ENCODE results near the gene IVL. TPM values are rescaled to one million over a fixed set of nuclear protein-coding genes. Genes with fewer than 3 reads are reported as not detected.

The IVL gene, protein sequence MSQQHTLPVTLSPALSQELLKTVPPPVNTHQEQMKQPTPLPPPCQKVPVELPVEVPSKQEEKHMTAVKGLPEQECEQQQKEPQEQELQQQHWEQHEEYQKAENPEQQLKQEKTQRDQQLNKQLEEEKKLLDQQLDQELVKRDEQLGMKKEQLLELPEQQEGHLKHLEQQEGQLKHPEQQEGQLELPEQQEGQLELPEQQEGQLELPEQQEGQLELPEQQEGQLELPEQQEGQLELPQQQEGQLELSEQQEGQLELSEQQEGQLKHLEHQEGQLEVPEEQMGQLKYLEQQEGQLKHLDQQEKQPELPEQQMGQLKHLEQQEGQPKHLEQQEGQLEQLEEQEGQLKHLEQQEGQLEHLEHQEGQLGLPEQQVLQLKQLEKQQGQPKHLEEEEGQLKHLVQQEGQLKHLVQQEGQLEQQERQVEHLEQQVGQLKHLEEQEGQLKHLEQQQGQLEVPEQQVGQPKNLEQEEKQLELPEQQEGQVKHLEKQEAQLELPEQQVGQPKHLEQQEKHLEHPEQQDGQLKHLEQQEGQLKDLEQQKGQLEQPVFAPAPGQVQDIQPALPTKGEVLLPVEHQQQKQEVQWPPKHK
- polyA plus RNA-seq (ENCODE audit: insufficient read length in 10 of 10), result 1 to 10 TPM in 2 of 10 donors, under 1 TPM in 2, not detected in 6; 0.05 to 6.0 (median 1.3) TPM
- long read RNA-seq, donor 1, result 0 reads
- long read RNA-seq, donor 2, result 0 reads
- long read RNA-seq, donor 3, result 0 reads
- long read RNA-seq, donor 4, result 0 reads
- long read RNA-seq, donor 5, result 0 reads
- long read RNA-seq, donor 6, result 0 reads
- long read RNA-seq, donor 7, result 0 reads
- long read RNA-seq, donor 8, result 0 reads
- long read RNA-seq, donor 9, result 0 reads

DNA sequence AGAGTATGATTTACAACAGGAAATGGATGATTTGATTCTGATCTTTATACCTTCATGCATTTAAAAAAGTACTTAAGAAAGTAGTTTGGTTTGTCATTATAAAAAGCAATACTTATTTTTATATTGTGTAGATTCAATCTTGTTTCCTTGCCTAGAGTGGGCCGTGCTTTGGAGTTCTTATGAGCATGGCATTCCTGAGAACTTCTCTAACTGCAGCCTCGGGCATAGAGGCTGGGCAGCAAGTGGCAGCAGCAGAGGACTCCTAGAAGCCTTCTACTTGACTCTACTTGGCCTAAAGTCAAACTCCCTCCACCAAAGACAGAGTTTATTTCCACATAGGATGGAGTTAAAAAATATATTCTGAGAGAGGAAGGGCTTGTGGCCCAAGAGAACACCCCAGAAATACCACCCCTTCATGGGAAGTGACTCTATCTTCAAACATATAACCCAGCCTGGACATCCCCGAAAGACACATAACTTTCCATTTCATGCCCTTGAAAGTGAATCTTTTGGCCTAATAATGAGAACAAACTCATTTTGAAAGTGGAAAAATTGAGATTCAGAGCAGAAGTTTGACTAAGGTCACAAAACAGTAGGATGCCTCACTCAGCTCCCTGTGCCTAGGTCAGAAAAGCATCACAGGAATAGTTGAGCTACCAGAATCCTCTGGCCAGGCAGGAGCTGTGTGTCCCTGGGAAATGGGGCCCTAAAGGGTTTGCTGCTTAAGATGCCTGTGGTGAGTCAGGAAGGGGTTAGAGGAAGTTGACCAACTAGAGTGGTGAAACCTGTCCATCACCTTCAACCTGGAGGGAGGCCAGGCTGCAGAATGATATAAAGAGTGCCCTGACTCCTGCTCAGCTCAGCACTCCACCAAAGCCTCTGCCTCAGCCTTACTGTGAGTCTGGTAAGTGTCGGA is at the start of gene IVL:
TSS of gene IVL (plus strand) at position 861 of the 916 bp plus-strand sequence. CDS start 1,252 bp downstream, outside the sequence.
- DNase-seq, result no peak

DNA sequence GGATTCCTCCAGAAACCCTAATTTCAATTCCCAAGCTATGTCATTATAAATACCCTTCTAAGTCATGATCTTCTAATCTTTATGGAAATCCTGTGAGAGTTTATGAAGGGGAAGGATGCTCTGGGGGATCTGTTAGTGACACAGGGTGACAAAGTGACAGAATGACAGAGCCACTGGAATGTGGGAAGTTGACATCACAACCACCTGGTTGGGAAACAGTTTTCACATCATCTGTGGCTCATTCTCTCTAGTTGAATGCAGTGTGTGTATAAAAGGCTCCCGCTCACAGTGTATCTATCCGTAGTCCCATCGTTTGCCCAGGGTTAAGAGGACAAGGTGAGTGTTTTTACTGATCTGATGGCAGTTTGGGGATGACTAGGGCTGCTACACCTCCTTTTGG is 48.6 kb upstream of the IVL start, which contains the start of gene LCE7A:
TSS of gene LCE7A (plus strand) at position 301 of the 400 bp plus-strand sequence. CDS start 702 bp downstream, outside the sequence.
- no peak for DNase-seq

DNA sequence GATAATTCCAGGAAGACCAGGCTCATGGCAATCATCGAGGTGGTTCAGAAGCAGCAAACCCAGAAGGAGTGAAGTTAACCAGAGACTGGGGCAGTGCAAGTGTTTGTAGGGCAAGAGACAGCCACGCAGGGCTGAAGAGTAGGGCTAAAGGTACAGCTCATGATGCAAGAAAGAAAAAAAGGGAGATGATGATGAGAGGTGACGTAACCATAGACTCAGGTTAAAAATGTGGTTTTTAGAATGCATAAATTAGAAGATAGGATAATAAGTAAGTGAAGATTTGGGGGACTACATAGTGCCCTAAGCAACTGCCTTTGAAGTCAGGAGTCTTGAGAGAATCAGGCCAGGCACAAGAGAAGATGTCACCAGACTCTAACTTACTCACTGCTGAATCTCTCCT is 48.2 kb upstream of the IVL start:
- no peak for DNase-seq

DNA sequence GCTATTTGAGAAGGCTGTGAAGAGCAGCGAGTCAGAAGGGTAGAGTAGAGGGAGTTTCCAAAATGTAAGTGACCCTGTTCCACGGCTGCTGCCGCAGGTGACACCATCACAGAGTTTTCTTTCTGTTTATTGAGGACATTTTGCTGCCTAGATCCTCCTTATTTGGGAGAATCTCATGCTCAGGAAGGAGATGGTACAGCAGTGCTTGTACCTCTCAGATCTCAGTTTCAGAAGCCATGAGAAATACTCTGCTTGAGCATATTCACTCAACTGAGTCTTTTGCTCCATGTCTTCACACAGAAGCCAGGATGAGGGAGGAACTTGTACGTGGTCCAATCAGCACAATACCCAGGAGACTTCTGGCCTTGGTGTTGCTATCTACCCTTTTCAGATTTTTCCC is 47.0 kb upstream of the IVL start:
- DNase-seq, result no peak

DNA sequence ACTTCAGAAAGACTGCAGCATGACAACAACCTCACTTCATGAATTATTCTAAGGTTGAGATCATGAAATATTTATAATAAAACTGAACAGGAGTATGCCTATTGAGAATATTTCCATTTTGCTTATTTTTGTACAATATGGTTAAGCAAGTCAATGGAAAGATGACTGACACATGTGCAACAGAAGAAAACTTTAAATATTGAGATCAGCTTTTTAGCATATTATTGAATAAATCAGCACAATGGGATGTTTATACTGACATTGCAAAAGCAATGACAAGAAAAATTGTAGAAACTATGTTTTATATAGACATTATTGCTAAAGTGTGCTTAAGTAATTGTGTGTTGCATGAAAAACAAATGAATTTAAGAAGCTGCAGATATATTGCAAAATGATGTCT is 43.9 kb upstream of the IVL start:
- DNase-seq, result no peak

DNA sequence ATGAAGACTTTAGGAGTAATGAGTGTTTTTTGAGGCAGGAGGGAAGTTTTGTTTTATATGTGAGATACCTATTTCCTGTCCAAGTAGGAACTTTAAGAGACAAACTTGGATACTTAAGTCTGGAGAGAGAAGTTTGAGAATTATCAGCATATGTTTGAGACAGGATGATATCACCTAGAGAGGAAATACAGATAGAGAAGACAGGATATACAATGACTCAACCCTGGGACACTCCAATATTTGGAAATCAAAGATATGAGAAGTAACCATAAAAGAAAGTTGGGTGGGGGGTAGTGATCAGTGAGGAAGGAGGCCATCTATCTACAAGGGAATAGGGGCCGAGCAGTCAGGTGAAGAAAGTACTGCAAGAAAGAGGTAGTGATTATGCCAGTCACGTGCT is 42.0 kb upstream of the IVL start:
- no peak for DNase-seq

DNA sequence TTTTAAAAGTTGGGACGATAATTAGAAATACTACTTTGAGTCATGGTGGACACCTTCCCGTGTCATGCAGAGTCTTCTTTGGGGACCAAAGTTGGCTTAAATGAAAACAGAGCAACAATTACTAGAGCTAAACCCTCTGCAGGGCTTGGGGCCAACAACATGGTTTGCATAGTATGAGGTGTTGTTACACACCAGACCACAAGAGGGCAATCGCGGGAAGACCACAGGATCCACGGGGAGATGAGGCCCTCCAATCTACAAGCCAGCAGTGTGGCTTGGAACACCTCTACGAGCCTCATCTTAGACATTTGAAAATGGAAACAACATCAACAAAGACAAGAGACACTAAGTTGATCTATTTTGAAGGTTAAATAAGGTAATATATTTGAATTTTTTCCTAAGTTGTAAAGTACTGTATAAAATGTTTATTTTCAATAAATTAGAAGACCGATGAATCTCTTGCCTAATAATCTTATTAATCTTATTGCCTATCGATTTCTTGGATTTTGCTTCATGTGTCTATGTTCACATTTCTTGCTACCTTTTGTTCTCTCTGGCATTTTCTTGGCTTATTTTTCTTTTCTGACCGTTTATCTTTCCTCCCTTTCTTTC is 38.4 kb upstream of the IVL start:
- peak; percentile 57 to 71 (median 62) for DNase-seq

DNA sequence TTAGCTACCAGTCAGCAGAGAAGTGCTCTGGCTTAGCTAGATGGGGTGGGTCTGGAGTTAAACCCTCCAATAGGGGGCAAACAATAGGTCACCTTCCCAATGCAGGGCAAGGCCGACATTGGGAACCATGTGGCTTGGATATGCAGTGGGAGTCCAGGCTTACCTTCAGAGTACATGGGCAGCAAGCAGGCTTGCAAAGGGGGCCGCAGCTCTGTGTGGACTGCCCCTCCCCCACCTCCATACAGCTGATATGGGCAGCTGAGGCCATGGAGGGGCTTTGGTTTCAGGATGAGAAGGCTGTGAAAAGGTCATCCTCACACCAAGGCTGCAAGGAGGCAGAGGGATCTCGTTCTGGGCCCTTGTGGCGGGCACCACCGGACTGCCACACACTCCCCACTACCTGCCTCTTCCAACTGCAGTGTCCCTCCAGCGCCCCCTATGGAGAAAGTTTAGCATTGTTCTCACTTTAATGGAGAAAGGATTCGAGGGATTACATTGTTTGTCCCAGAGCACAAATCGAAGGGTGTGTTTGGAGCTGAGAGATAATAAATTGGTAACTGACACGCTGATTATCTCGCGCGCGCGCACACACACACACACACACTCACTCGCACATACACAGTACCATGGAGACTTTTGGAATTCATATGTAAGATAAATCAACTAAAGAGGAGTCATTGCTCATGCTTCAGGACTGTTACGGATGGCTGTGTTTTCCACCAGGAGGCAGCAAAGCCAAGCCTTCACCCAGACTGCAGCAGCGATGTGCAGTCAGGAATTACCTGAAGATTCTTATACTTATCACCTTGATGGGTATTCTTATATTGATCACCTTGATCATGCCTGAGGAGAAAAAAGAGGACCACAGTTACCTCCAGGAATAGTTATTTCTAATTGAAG is 37.3 kb upstream of the IVL start:
- DNase-seq, result peak in 1 of 3 donors; percentile 34

DNA sequence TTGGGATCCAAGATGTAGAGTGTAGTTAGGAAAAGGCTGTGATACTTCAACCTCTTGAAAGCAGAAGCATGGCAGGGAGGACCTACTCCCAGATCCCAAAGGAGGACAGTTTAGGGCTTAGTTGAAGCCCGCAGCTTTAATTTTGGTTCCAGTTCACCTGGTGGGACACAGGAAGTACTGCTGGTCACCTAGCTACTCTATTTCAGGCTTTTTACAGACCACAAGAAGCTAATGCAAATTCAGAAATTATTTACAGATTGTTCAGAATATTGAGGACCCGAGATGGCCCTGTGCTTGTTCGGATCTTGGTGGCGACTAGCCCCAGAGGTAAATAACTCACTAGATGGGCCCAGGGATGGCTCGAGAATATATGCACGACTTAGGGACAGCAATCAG is 36.6 kb upstream of the IVL start:
- no peak for DNase-seq

DNA sequence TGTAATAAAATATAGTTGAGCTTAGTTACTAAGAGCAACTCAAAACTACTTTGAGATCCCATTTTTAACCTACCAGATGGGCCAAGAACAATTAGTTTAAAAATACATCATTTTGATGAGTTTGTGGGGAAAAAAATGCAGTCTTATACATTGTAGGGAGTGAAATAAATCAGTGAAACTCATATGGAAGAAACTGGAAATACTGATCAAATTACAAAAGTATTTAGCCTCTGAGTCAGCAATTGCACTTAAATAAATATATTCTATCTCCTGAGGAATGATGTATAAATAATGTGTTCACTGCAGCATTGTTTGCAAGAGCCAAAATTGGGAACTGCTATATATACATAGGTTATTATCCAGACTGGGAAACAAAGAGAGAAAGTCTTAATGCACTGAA is 34.9 kb upstream of the IVL start:
- peak in 2 of 3 donors; percentile 41 to 51 for DNase-seq

DNA sequence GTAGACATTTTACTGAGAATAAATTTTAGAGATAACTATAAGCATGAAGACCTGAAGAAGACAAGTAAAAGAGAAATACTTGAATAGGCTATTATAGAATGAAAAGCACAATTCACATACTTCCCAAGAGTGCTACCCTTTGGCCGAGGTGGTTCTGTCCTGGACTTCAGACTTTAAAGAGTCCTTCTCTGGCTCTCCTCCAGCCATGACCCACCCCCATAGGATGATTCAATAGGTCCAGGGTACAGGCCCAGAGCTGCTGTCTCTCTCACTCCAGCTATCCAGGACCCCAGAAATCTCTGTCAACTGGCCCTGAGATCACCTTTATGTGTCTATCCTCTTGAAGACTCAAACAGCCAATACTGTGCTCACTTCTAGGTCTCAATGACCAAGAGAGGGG is 31.5 kb upstream of the IVL start:
- DNase-seq, result no peak

DNA sequence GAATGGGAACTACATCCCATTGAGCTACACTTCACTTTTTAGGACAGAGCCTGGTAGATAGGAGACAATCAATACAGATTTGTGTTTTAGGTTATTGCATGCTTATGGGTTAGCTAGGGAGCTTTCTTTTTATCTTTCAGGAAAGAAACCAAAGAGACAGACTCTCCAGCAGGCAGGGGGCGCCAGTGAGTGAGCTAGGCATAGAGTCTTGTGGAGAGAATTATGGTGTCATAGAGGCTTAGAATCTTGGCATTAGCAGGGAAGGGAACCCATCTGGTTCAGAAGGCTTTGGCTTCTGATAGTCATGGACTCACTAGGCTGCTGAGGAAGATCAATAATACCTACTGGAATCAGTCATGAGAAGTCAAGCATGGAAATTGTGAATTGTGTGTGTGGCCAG is 30.3 kb upstream of the IVL start, which contains the start of gene SMCP:
TSS of gene SMCP (plus strand) at position 281 of the 400 bp plus-strand sequence. CDS start 6,101 bp downstream, outside the sequence.
- no peak for DNase-seq

DNA sequence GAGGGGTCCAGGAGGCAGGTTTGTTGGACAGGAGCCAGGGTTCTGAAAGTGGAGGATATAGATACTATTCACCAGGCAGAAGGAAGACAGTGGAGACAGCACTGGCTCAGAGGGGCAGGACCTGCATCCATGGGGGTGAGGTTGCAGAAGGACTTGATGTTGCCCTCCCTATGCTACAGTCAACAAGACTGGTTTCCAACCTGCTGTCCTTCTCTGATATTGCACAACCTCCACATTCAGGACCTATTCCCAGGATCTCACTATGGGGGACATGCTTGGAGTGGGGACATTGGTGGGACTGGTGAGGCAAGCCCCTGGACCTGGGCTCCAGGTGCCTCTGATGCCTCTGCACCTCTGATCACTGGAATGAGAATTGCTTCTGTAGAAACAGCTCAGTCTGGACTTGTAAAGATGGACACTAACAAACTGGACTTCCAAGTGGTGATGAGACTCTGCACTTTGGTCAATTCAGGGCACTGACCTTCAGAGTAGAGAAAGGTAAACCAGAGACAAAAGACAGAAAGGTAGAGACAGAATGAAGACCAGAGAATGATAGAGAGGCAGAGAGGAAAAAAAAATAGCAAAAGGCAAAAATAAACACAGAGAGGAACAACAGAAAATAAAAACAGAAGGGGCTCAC is 28.7 kb upstream of the IVL start:
- no peak for DNase-seq

DNA sequence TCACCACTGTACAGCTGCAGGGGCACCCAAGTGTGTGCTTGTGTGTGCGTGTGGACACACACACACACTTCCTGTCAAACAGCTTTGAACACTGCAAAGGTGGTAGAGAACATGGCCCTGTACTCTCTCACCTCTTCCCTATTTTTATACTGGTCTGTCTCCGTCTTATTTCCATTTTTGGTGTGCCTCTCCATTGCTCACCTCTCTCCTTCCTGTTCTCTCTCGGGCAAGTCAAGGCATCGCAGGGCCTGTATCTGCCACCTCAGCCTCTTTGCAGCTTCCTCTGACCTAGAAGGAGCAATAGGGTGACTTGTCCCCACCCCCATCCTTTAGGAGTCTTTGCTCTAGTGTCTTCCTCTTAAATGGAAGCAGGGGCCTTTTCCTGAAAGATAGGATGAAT is 28.0 kb upstream of the IVL start:
- DNase-seq, result no peak

DNA sequence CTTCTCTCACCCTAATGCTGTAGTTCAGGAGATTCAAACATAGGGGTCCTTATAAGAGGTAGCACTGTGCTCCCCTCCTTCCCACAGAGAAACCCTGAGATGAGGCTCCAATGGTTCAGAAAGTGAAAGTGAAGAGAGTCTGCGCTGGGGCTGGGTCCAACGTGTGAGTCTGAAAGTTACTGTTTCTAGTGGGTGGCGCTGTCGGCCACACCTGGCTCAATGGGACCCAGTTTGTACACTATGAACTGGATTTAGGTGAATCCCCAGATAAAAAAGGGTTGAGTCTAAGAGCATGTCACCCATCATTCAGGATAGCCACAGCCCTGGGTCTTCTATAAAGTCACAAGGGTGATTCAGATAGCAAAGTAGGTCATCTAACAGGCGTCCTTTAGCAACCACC is 27.4 kb upstream of the IVL start:
- DNase-seq, result no peak

DNA sequence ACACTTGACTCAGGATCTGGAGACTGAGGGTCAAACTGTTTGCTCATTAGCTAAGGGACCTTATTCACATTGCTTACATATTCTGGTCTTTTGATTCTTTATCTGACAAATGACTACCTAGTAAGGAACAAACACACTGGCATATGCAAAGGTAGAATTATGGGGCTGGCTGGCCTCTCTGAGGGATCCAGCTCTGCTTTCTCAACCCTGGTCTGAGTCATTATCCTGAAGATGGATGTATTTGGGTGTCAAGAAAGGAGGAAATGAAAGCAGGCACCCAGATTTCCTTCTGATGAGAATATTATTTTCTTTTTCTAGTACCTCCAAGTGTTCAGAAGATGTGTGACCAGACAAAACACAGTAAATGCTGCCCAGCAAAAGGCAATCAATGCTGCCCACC is 24.3 kb upstream of the IVL start:
- DNase-seq, result no peak

DNA sequence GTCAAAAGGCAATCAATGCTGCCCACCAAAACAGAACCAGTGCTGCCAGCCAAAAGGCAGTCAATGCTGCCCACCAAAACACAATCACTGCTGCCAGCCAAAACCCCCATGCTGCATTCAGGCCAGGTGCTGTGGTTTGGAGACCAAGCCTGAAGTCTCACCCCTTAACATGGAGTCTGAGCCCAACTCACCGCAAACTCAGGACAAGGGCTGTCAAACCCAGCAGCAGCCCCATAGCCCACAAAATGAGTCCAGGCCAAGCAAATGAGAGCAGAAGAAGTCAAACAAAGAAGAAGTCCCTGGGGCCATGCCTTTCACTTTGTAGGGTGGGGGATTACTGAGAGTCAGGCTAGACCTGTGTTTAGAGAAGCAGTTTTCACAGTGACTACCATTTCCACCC is 23.8 kb upstream of the IVL start:
- no peak for DNase-seq

DNA sequence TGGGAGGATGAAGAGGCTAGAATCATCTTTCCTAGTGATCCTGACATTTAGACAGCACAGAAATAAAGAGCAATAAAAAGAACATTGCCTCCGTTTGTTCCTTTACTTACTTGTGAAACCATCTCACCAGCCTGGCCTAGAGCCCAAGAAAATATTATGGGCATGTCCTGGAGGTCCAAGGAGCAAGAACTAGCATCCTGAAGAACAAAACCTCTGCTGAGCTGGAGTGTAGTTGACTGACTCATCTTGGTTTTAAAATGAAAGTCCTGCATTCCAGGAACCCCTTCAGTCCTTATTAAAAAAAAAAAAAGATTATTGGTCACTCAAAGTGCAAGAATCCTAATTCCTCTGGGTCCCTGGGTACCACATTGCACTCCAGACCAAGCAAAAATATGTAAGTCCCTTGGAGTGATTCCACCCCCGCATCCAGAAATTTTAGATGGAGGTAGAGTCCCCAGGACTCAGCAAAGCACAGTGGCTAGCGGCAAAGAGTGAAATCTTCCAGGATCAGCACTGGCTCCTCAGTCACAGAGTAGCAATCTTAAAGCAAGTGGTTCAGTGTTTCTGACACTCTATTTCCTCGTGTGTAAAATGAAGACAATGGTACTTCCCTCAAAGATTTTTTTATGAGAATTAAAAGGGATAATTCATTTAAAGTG is 23.3 kb upstream of the IVL start:
- peak in 1 of 3 donors; percentile 18 for DNase-seq

DNA sequence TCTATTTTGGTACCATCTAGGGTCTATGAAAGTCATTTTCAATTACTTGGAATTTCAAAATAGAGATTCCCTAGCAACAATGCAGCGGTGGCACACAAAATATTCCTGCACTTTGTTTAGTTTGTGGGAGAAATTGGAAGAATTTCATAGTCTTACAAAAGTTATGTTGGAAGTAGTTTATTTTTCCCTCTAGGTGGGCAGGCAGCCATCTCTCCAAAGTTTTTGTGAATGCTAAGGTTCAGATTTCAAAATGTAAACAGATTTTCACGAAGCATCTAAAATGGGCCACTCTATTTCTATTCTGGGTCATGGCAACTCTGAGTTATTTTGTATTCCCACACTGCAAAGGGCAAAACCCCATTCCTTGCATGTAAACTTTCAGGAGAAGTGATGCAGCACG is 22.3 kb upstream of the IVL start:
- DNase-seq, result peak in 1 of 3 donors; percentile 20

Measured in muscle of back (tissue), 13 donors.